ENCODE data around the gene SNED1. TPM values are rescaled to one million over a fixed set of nuclear protein-coding genes. Genes with fewer than 3 reads are reported as not detected.

SNED1 gene
- total RNA-seq, 1 experiment from 2014 or later, result 18.3 TPM

DNA sequence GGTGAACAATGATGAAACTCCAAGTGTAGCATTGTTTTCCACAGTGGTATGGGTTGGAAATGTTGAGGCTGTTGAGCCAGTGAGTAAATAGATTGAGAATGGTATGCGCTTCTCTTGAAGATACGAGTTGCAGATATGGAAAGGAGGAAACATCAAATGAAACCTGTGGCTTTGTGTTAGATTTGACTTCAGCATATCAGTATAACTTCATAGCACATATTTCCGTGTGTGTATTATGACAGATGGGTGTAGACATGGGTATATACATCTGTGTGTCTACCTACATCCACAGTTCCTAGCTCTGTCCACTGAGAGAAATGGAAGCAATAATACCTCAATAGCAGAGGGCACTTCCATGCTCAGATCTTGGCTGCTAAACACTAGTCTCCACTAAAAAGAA, 8.0 kb downstream of the SNED1 start:
- Histone ChIP-seq H3K4me1 (replicated peaks) (peaks cover 29% of the 10 kb centered on the region), H3K4me3 (no peak overlapping the region), H3K9me3 (replicated peaks) (peaks cover 21% of the 10 kb centered on the region), H3K27ac (no peak overlapping the region), H3K27me3 (replicated peaks) (no peaks in the 10 kb centered on the region), H3K36me3 (peaks cover 41% of the 10 kb centered on the region)
- DNase-seq (ENCODE audit: low read depth in 1 of 2, low spot score in 2 of 2), result no peak

- Histone ChIP-seq H3K9me3 (replicated peaks) (peaks cover 21% of the 10 kb centered on the region), H3K27ac (no peak overlapping the region), H3K4me3 (no peak overlapping the region), H3K4me1 (replicated peaks) (peaks cover 31% of the 10 kb centered on the region), H3K27me3 (replicated peaks) (no peaks in the 10 kb centered on the region), H3K36me3 (peaks cover 34% of the 10 kb centered on the region)
- DNase-seq (ENCODE audit: low read depth in 1 of 2, low spot score in 2 of 2), result no peak
Measured at GRCh38 chr2:241007111-241007510, 8.7 kb downstream of the SNED1 start.

GRCh38 chr2:241007880-241008710, 9.7 kb downstream of the SNED1 start:
- DNase-seq (ENCODE audit: low read depth in 1 of 2, low spot score in 2 of 2), result peak in 1 of 2 experiments; percentile 37
- peaks cover 21% of the 10 kb centered on the region for H3K9me3 ChIP-seq (replicated peaks)
- H3K36me3 ChIP-seq, result peaks cover 29% of the 10 kb centered on the region
- no peak overlapping the region for H3K4me3 ChIP-seq
- H3K4me1 ChIP-seq (replicated peaks), result peaks cover 31% of the 10 kb centered on the region
- no peak overlapping the region for H3K27ac ChIP-seq
- H3K27me3 ChIP-seq (replicated peaks), result no peaks in the 10 kb centered on the region

DNA sequence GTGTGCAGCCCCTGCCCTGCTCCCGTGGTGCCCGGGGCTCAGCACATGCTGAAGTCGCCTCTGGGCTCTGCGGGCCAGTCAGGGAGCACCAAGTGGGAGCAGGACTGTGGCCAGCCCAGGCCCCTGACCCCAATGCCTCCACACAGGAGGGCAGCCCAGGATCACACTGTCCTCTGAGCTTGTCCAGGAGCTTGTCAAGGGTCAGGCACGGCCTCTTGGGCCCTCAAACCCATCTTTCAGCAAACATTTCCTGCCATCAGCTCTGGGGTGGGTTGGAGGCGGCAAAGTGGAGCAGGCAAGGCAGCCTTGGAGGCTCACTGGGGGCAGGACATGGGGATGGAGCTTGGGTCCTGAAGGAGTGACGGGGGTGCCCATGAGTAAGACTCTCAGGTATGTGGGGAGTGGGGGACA, 10.3 kb downstream of the SNED1 start:
- no peak overlapping the region for H3K4me3 ChIP-seq
- H3K27me3 ChIP-seq (replicated peaks), result no peaks in the 10 kb centered on the region
- H3K36me3 ChIP-seq, result peaks cover 29% of the 10 kb centered on the region
- peaks cover 31% of the 10 kb centered on the region for H3K4me1 ChIP-seq (replicated peaks)
- peaks cover 15% of the 10 kb centered on the region for H3K9me3 ChIP-seq (replicated peaks)
- no peak overlapping the region for H3K27ac ChIP-seq
- peak in 1 of 2 experiments; percentile 41 for DNase-seq (ENCODE audit: low read depth in 1 of 2, low spot score in 2 of 2)

DNA sequence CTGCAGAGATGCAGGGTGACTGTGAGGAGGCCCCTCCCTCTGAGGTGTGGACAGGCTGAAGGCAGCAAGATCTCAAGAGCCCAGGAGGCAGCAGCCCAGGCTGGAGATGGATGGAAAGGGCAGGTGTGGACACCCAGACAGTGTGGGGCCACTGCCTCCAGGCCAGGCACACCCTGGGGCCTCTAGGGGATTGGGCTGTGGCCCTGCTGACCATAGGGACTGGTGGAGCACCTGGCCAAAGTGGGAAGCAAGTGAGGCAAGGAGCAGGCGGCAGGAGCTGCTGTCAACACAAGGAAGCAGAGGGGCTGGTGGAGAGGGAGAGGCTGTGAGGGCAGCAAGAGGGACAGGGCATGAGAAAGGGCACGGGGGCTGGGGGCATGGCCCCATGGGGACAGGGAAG, 10.8 kb downstream of the SNED1 start:
- peaks cover 31% of the 10 kb centered on the region for H3K4me1 ChIP-seq (replicated peaks)
- H3K4me3 ChIP-seq, result peak overlapping the region; percentile 20; the same call in 1 of the 2 replicates
- H3K27ac ChIP-seq, result peak overlapping the region; percentile 76
- H3K9me3 ChIP-seq (replicated peaks), result peaks cover 10% of the 10 kb centered on the region
- DNase-seq (ENCODE audit: low read depth in 1 of 2, low spot score in 2 of 2), result peak in 1 of 2 experiments; percentile 27
- H3K27me3 ChIP-seq (replicated peaks), result no peaks in the 10 kb centered on the region
- H3K36me3 ChIP-seq, result peaks cover 24% of the 10 kb centered on the region

DNA sequence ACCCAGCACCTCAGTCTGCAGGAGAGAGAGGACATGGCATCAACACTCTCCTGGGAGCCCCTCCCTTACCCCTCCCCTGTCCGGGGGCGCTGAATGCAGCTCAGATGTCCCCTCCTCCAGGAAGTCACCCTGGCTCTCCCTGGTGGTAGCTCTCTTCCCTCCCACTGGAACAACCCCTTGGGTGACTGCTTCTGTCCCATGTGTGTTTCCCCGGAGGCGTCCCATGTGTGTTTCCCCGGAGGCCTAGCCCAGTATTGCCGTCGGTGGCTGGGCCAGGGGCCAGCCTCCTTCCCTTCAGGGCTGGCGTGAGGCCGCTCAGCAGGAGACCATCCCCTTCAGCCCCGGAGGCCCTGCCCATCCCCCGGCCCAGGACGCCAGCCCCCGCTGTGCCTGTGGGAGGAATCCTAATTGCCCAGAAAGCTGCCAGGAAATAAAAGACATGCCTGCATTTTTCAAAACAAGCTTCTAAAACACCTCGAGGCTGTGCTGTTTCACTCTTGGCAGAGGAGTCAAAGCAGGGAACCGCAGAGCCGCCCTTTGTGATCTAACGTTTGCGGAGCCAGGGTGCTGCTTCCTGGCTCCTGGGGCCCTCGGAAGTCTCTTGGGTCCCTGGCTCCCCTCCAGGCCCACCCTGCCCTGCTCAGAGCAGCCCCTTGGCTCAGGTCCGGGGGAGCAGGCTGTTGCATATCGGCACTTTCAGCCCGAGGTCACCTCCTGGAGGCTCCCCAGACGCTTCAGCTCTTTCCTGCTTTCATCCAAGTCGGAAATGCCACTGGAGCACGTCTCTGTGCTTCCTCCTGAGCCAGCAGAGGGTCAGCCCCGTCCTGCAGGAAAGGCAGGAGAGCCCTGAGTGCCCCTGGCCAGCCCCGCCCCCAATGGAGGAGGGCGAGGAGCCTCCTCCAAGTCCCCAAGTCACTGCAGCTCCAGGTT, 11.4 kb downstream of the SNED1 start:
- Histone ChIP-seq H3K36me3 (peaks cover 20% of the 10 kb centered on the region), H3K4me1 (replicated peaks) (peaks cover 31% of the 10 kb centered on the region), H3K27me3 (replicated peaks) (no peaks in the 10 kb centered on the region), H3K4me3 (peak overlapping the region; percentile 20), H3K27ac (peak overlapping the region; percentile 76), H3K9me3 (replicated peaks) (peaks cover 4% of the 10 kb centered on the region; the same call in 1 of the 2 replicates)
- DNase-seq (ENCODE audit: low read depth in 1 of 2, low spot score in 2 of 2), result peak; percentile 88

DNA sequence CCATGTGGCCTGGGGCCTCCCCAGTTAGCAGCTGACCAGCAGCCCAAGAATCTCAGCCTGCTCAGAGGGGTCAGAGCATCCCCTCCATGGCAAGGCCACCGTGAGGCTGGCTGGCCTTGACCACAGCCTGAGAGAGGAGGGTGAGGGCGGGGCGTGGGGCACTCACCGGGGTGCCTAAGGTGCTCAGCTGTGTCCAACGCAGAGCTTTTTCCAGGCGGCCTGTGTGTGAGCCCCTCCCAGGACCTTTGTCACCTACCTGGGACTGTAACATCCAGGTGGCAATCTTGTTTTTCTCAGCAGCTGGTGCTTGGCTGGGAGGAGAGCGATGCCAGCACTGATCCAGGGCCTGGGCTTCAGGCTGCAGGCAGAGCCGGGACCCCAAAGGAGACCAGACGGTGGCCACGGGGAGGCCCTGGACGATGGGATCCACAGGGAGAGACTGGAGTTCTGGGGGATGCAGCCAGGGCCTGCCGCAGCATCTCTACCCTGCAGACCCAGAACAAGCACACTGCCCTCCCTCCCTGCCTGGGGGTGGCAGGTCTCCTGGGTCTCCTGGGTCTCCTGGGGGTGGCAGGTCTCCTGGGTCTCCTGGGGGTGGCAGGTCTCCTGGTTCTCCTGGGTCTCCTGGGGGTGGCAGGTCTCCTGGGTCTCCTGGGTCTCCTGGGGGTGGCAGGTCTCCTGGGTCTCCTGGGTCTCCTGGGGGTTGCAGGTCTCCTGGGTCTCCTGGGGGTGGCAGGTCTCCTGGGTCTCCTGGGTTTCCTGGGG, 12.3 kb downstream of the SNED1 start:
- H3K36me3 ChIP-seq, result peaks cover 16% of the 10 kb centered on the region
- peak overlapping the region; percentile 20; the same call in 1 of the 2 replicates for H3K4me3 ChIP-seq
- DNase-seq (ENCODE audit: low read depth in 1 of 2, low spot score in 2 of 2), result no peak
- no peaks in the 10 kb centered on the region; the same call in 1 of the 2 replicates for H3K9me3 ChIP-seq (replicated peaks)
- H3K4me1 ChIP-seq (replicated peaks), result peaks cover 31% of the 10 kb centered on the region
- H3K27me3 ChIP-seq (replicated peaks), result no peaks in the 10 kb centered on the region
- H3K27ac ChIP-seq, result peak overlapping the region; percentile 76

DNA sequence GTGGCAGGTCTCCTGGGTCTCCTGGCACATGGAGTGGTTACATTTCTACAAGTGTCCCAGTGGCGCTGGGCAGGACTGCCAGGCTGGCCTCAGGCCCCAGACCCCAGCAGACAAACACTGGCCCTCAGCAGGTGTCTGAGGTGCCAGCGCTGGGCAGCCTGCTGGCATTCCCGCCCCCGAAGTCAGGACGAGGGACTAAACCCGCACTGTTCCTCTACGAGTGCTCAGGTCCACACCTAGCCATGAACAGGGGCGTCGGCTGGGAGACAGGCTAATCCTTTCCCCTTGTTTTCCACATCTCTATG, 12.8 kb downstream of the SNED1 start:
- Histone ChIP-seq H3K4me3 (no peak overlapping the region), H3K27me3 (replicated peaks) (no peaks in the 10 kb centered on the region), H3K9me3 (replicated peaks) (no peaks in the 10 kb centered on the region), H3K4me1 (replicated peaks) (peaks cover 31% of the 10 kb centered on the region), H3K36me3 (peaks cover 16% of the 10 kb centered on the region), H3K27ac (no peak overlapping the region)
- DNase-seq (ENCODE audit: low read depth in 1 of 2, low spot score in 2 of 2), result peak in 1 of 2 experiments; percentile 40

DNA sequence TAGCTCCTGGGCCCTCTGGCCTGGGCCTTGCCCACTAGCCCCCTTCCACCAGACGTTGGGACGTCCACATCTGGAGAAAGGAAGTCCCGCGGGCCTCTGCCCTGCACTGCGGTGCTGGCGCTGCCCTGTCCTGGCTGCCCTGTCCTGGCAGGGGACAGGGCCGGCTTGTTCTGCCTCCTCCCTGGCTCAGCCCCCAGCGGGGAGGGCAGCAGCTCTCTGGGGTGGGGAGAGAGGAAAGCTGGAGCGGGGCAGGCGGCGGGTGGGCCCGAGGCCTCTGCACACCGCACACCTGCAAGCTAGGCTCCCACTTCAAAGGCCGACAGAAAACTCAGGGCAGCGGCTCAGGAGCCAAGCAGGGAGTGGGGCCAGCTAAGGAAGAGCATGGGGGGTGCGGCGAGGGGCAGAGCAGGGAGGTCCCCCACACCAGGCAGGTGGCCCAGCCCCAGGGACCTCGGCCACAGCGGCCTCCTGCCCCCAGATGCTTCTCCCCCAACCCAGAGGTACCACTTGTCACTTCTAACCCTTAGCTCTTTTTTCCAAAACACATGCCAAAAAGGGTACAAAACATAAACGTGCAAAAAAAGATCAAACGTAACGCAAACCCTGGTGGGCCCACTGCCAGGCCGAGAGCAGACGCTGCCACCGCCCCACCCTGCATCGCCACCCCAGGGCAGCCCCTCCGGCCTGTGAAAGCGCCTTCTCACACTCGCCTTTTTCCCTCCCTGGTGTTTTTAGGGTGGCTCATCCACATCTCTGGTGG, 13.5 kb downstream of the SNED1 start:
- H3K4me3 ChIP-seq, result no peak overlapping the region
- DNase-seq (ENCODE audit: low read depth in 1 of 2, low spot score in 2 of 2), result peak in 1 of 2 experiments; percentile 37
- no peaks in the 10 kb centered on the region for H3K27me3 ChIP-seq (replicated peaks)
- peaks cover 31% of the 10 kb centered on the region for H3K4me1 ChIP-seq (replicated peaks)
- peaks cover 16% of the 10 kb centered on the region for H3K36me3 ChIP-seq
- H3K9me3 ChIP-seq (replicated peaks), result no peaks in the 10 kb centered on the region
- no peak overlapping the region for H3K27ac ChIP-seq

GRCh38 chr2:241014224-241014623, 15.8 kb downstream of the SNED1 start:
- Histone ChIP-seq H3K9me3 (replicated peaks) (peaks cover 10% of the 10 kb centered on the region), H3K4me3 (no peak overlapping the region), H3K4me1 (replicated peaks) (peaks cover 39% of the 10 kb centered on the region), H3K36me3 (peaks cover 35% of the 10 kb centered on the region), H3K27me3 (replicated peaks) (no peaks in the 10 kb centered on the region), H3K27ac (no peak overlapping the region)
- peak in 1 of 2 experiments; percentile 25 for DNase-seq (ENCODE audit: low read depth in 1 of 2, low spot score in 2 of 2)

DNA sequence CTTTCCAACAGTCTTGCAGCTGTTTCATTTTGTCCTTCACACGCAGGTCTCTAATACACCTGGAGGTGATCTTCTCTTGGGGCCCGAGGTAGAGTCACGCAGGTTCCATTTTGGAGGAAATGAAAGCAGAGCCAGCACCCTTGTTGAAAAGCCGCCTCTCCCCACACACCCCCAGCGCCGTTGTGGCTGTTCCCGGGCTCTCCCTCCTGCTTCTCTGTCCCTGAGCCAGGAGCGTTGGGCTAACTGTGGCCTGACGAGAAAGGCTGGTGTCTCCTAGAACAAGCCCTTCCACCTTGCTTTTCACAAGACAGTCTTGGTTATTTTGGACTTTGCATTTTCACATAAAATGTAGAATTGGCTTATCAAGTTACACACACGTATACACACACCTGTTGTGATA, 16.3 kb downstream of the SNED1 start:
- H3K4me1 ChIP-seq (replicated peaks), result peaks cover 39% of the 10 kb centered on the region
- no peak overlapping the region for H3K27ac ChIP-seq
- peaks cover 38% of the 10 kb centered on the region for H3K36me3 ChIP-seq
- H3K4me3 ChIP-seq, result no peak overlapping the region
- DNase-seq (ENCODE audit: low read depth in 1 of 2, low spot score in 2 of 2), result peak in 1 of 2 experiments; percentile 27
- H3K27me3 ChIP-seq (replicated peaks), result no peaks in the 10 kb centered on the region
- peaks cover 10% of the 10 kb centered on the region for H3K9me3 ChIP-seq (replicated peaks)

DNA sequence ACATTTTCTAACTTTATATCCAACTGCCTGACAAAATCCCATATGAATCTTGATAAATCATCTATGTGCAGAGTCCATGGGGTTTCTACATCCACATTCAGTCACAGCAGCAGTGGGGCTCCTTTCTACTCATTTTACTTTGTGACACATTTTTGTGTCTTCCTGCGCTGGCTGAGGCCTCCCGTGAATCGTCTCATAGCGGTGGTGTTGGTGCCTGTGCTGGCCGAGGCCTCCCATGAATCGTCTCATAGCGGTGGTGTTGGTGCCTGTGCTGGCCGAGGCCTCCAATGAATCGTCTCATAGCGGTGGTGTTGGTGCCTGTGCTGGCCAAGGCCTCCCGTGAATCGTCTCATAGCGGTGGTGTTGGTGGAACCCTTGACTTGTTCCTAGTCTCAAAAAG, 17.0 kb downstream of the SNED1 start:
- peaks cover 10% of the 10 kb centered on the region for H3K9me3 ChIP-seq (replicated peaks)
- no peak overlapping the region for H3K27ac ChIP-seq
- no peak overlapping the region for H3K4me3 ChIP-seq
- peak in 1 of 2 experiments; percentile 11 for DNase-seq (ENCODE audit: low read depth in 1 of 2, low spot score in 2 of 2)
- H3K36me3 ChIP-seq, result peaks cover 41% of the 10 kb centered on the region
- H3K27me3 ChIP-seq (replicated peaks), result no peaks in the 10 kb centered on the region
- peaks cover 32% of the 10 kb centered on the region for H3K4me1 ChIP-seq (replicated peaks)
